NT2/D1 (cell line): ENCODE data around the gene ELANE.

Experiments
- SUZ12 ChIP-seq: IDR thresholded peaks from 2 replicates; pipeline ENCODE4 v1.6.1; 2011; ENCODE audit not compliant: insufficient read length, insufficient read depth; ENCODE audit errors: extremely low read depth
- YY1 ChIP-seq: IDR thresholded peaks from 2 replicates; pipeline ENCODE4 v1.6.1; 2011; ENCODE audit not compliant: insufficient read length, insufficient read depth
- ZNF274 ChIP-seq: IDR thresholded peaks from 2 replicates; pipeline ENCODE4 v1.6.1; 2011; ENCODE audit warnings: mild to moderate bottlenecking, low read depth, low read length

- no peak for TF ChIP-seq YY1
- TF ChIP-seq ZNF274: no peak
- no peak for TF ChIP-seq SUZ12
These were observed 39.3 kb upstream of the ELANE start for GRCh38 chr19:812747-813218.
